GM21528 (cell line): Measurements from ENCODE around the gene GNL2.
"Not testable (repeated sequence)": the region's sequence is repeated elsewhere in the genome, so short reads cannot be mapped to it uniquely, and the experiment has no call there.

Source experiments
- ATAC-seq: cut with Tn5 transposase; IDR thresholded peaks from one replicate; pipeline ENCODE4 v1.9.1; 2021; ENCODE audit warnings: mild to moderate bottlenecking, moderate library complexity; ENCODE audit not compliant: unreplicated experiment, low FRiP score

Gene GNL2

GRCh38 chr1:37561133-37562132 is 34.3 kb downstream of the GNL2 start:
- no peak for ATAC-seq

- ATAC-seq, result no peak
These were observed 35.2 kb downstream of the GNL2 start for GRCh38 chr1:37560401-37561132.

- not testable (repeated sequence) for ATAC-seq
These were observed 35.8 kb downstream of the GNL2 start for GRCh38 chr1:37559957-37560379.

GRCh38 chr1:37559080-37559479 is 36.7 kb downstream of the GNL2 start:
- ATAC-seq, result no peak

GRCh38 chr1:37558411-37558810 is 37.3 kb downstream of the GNL2 start:
- ATAC-seq, result no peak

GRCh38 chr1:37557402-37557801 is 38.3 kb downstream of the GNL2 start:
- no peak for ATAC-seq

- no peak for ATAC-seq
These were observed 39.0 kb downstream of the GNL2 start, which contains the start of gene DNALI1 for GRCh38 chr1:37556712-37557196. TSS of gene DNALI1 (plus strand) at chr1:37556940. CDS start at chr1:37556995, 55 bp downstream.

GRCh38 chr1:37553927-37554808 is 41.6 kb downstream of the GNL2 start, which contains the start of gene SNIP1:
TSS of gene SNIP1 (minus strand) at chr1:37554293. CDS start at chr1:37554229, 64 bp downstream.
- ATAC-seq, result peak; percentile 91

- ATAC-seq, result peak; percentile 10
These were observed 42.2 kb downstream of the GNL2 start for GRCh38 chr1:37553598-37553926.

GRCh38 chr1:37549341-37549740 is 46.4 kb downstream of the GNL2 start:
- no peak for ATAC-seq

- ATAC-seq, result no peak
These were observed 50.7 kb downstream of the GNL2 start for GRCh38 chr1:37545019-37545418.

- ATAC-seq, result no peak
These were observed 51.2 kb downstream of the GNL2 start for GRCh38 chr1:37544530-37544929.

- ATAC-seq, result no peak
These were observed 55.5 kb downstream of the GNL2 start for GRCh38 chr1:37540036-37540785.

GRCh38 chr1:37539154-37539553 is 56.6 kb downstream of the GNL2 start:
- ATAC-seq, result not testable (repeated sequence)

GRCh38 chr1:37537378-37537777 is 58.4 kb downstream of the GNL2 start:
- no peak for ATAC-seq

GRCh38 chr1:37533317-37534093 is 62.2 kb downstream of the GNL2 start:
- ATAC-seq, result no peak

GRCh38 chr1:37532418-37533156 is 63.1 kb downstream of the GNL2 start:
- not testable (repeated sequence) for ATAC-seq

GRCh38 chr1:37529888-37530287 is 65.8 kb downstream of the GNL2 start:
- ATAC-seq, result not testable (repeated sequence)
